RWPE1 (cell line): ENCODE measurements around the gene ASAP3.

Experiments
- CTCF ChIA-PET: fragments of 350-600 bp; sonication (Branson Sonifier 250); formaldehyde crosslinking; extraction: SDS; loops from one replicate; lab custom pipeline; 2021; lab: Yijun Ruan, JAX
- POLR2A ChIA-PET: fragments of 400-600 bp; formaldehyde crosslinking; extraction: SDS; loops from one replicate; lab custom pipeline; 2020; ENCODE audit warnings: antibody characterized with exemption; ENCODE audit not compliant: low non-redundant PET; lab: Yijun Ruan, JAX
- DNase-seq: peaks from one replicate; pipeline ENCODE4 v3.0.0; 2012; ENCODE audit warnings: low spot score
- H3K27ac ChIP-seq: fragments of 450-650 bp; 2 replicates; pipeline ENCODE4 v1.5.1; 2017
- CTCF ChIP-seq: fragments of 450-650 bp; conservative IDR thresholded peaks from 2 replicates; pipeline ENCODE4 v1.5.1; 2017; ENCODE audit warnings: low read depth, mild to moderate bottlenecking

The ASAP3 gene

GRCh38 chr1:23483321-23484252 lies at the start of gene ASAP3:
Gene ASAP3, minus strand, starts transcription at chr1:23484179. Its CDS starts 46 bp downstream, at chr1:23484133.
- ChIA-PET CTCF (interaction anchor here (0.5 to 1.8 kb wide), 7 partner anchors 18 to 314 kb away, joined by 3 to 7 read pairs (median 3); partner anchors contain the start of gene RPL11), POLR2A (interaction anchor here (0.6 to 0.8 kb wide), 2 partner anchors 50 to 60 kb away, joined by 3 read pairs; no protein-coding TSS in a partner anchor)
- H3K27ac ChIP-seq: peak within 1 kb of the TSS; percentile 86
- DNase-seq: no peak
- 0 out of 2 replicates have a peak, but pooled peaks have one; percentile 14 for TF ChIP-seq CTCF

- no peak for DNase-seq
- H3K27ac ChIP-seq: no peak overlapping the region
- no peak for TF ChIP-seq CTCF
Observed at GRCh38 chr1:23533246-23534023, 49.5 kb upstream of the ASAP3 start.

GRCh38 chr1:23531562-23532094 lies 47.6 kb upstream of the ASAP3 start:
- peak overlapping the region; percentile 89 for H3K27ac ChIP-seq
- CTCF ChIA-PET: interaction anchor here (0.6 to 2.3 kb wide), 4 partner anchors 8 to 106 kb away, joined by 5 to 11 read pairs (median 5); no protein-coding TSS in a partner anchor
- no peak for TF ChIP-seq CTCF

More at GRCh38 chr1:23533246-23534023, 49.5 kb upstream of the ASAP3 start:
- ChIA-PET POLR2A (no interaction called here), CTCF (interaction anchor here (0.6 to 1.8 kb wide), 3 partner anchors 36 to 570 kb away, joined by 3 to 5 read pairs (median 3); no protein-coding TSS in a partner anchor)

GRCh38 chr1:23530747-23531561 lies 47.0 kb upstream of the ASAP3 start, which contains the start of gene E2F2:
Gene E2F2, minus strand, starts transcription at chr1:23531233. Its CDS starts 440 bp downstream, at chr1:23530793.
- CTCF ChIA-PET: interaction anchor here (0.7 to 2.3 kb wide), 4 partner anchors 9 to 56 kb away, joined by 4 to 11 read pairs (median 5); no protein-coding TSS in a partner anchor
- TF ChIP-seq CTCF: peak; percentile 16; the same call in 1 of the 2 replicates
- peak within 1 kb of the TSS; percentile 89 for H3K27ac ChIP-seq
- POLR2A ChIA-PET: no interaction called here
- DNase-seq: peak; percentile 95

More at GRCh38 chr1:23531562-23532094, 47.6 kb upstream of the ASAP3 start:
- no peak for DNase-seq
- POLR2A ChIA-PET: no interaction called here

GRCh38 chr1:23530087-23530746 lies 46.2 kb upstream of the ASAP3 start:
- H3K27ac ChIP-seq: peak overlapping the region; percentile 89
- DNase-seq: no peak
- POLR2A ChIA-PET: interaction anchor here (0.6 kb wide), 1 partner anchor 215 kb away, joined by 4 read pairs; no protein-coding TSS in a partner anchor
- no peak for TF ChIP-seq CTCF
- CTCF ChIA-PET: interaction anchor here (0.7 to 2.3 kb wide), 4 partner anchors 10 to 57 kb away, joined by 4 to 11 read pairs (median 4); no protein-coding TSS in a partner anchor
